ENCODE data around the gene CARF.
"Not testable (repeated sequence)": the region's sequence is repeated elsewhere in the genome, so short reads cannot be mapped to it uniquely, and the experiment has no call there.

Gene CARF

GRCh38 chr2:202934456-202934855 lies 22.4 kb downstream of the CARF start:
- no peak for DNase-seq

GRCh38 chr2:202938960-202939359 lies 26.9 kb downstream of the CARF start:
- DNase-seq, result no peak

- no peak for DNase-seq
Observed at GRCh38 chr2:202941771-202942170, 29.7 kb downstream of the CARF start.

- DNase-seq, result no peak
Observed at GRCh38 chr2:202944408-202944807, 32.3 kb downstream of the CARF start.

DNA sequence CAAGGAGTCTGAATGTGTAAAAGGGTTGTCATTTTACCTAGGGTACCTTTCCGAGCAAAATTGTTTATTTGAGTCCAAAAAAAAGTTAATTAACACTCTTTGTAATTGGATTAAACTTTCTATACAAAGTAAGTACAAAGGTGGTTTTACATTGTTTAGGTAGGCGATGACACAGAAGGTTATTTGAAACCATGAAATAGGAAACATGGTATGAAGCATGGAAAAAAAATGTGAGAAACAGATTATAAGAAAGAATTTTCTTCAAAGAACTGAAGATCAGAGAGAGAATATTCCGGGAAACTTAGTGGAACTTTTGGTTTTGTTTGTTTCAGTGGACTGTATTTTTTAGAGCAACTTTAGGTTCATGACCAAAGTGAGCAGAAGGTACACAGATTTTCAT lies 32.7 kb downstream of the CARF start:
- DNase-seq, result no peak

DNA sequence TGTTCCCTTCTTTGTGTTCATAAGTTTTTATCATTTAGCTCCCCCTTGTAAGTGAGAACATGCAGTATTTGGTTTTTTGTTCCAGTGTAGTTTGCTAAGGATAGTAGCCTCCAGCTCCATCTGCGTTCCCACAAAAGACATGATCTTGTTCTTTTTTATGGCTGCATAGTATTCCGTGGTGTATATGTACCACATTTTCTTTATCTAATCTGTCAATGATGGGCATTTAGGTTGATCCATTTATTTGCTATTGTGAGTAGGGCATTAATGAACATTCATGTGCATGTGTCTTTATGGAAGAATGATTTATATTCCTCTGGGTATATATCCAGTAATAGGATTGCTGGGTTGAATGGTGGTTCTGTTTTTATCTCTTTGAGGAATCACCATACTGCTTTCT lies 33.4 kb downstream of the CARF start:
- DNase-seq, result no peak

DNA sequence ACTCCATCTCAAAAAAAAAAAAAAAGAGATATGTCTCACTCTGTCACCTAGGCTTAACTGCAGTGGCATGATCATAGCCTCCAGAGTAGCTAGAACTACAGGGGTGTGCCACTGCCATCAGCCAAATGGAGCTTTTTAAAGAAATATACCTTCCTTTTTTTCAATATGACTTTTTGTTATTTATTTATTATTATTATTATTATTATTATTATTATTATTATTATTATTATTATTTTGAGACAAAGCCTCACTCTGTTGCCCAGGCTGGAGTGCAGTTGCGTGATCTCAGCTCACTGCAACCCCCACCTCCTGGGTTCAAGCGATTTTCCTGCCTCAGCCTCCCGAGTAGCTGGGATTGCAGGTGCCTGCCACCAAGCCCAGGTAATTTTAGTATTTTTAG lies 37.3 kb downstream of the CARF start:
- not testable (repeated sequence) for DNase-seq

- DNase-seq, result no peak
Observed at GRCh38 chr2:202950592-202950991, 38.5 kb downstream of the CARF start.

DNA sequence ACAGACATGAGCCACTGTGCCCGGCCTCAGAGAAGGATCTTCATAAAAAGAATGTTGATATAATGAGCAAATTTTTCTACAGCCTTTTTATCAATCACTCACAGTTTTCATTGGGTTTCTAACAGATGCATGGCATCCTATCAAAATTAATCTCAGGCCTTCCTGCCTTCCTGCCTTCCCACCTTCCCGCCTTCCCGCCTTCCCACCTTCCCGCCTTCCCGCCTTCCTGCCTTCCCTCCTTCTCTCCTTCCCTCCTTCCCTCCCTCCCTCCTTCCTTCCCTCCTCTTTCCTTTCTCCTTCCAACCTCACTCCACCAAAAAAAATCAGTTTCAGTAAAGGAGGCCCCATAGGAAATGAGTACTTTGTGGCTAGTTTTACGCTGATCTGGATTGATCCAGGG lies 48.4 kb downstream of the CARF start:
- no peak for DNase-seq

DNA sequence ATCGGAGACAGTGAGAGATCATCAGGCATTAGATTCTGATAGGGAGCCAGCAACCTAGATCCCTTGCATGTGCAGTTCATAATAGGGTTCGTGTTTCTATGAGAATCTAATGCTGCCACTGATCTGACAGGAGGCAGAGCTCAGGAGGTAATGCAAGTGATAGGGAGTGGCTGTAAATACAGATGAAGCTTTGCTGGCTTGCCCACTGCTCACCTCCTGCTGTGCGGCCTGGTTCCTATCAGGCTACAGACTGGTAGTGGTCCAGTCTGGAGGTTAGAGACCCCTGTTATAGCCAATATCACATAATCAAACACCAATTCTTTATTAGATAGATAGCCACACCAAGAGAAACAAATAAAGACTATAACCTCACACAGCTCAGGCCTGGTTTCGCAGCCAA lies 51.6 kb downstream of the CARF start:
- no peak for DNase-seq

DNA sequence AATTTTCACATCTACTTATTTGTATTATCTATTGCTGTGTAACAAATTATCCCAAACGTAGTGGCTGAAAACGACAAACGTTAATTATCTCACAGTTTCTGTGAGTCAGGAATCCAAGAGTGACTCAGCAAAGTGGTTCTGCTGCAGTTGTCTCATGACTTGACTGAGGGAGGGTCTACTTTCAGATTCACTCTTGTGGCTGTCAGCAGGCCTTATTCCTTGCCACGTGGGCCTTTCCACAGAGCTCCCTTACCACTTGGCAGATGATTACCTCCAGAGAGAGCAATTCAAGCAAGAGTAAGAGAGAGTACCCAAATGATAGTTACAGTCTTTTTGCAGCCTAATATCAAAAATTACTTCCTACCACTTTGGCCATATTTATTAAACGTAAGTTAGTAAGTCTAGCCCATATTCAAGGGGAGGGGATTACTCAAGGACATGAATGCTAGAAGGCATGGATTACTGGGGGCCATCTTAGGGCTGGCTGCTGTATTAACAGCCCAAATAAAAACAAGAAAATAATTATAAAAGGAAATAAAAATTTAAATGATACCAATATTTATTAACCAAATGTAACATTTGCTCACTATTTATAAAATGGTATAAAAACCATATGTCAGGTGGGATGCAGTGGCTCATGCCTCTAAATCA lies 53.9 kb downstream of the CARF start:
- DNase-seq, result no peak

DNA sequence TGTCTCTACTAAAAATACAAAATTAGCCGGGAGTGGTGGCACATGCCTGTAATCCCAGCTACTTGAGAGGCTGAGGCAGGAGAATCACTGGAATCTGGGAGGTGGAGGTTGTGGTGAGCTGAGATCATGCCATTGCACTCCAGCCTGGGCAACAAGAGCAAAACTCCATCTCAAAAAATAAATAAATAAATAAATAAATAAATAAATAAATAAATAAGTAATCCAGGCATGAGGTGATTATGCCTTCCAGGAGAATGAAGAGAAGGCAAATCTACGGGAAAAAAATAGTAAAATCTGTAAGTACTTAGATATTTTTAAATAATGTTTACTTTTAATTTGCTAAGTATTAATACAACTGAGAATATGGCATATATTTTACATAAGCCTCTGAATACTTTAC lies 57.3 kb downstream of the CARF start:
- DNase-seq, result not testable (repeated sequence)

- DNase-seq, result no peak
Observed at GRCh38 chr2:202976809-202977208, 64.7 kb downstream of the CARF start.

DNA sequence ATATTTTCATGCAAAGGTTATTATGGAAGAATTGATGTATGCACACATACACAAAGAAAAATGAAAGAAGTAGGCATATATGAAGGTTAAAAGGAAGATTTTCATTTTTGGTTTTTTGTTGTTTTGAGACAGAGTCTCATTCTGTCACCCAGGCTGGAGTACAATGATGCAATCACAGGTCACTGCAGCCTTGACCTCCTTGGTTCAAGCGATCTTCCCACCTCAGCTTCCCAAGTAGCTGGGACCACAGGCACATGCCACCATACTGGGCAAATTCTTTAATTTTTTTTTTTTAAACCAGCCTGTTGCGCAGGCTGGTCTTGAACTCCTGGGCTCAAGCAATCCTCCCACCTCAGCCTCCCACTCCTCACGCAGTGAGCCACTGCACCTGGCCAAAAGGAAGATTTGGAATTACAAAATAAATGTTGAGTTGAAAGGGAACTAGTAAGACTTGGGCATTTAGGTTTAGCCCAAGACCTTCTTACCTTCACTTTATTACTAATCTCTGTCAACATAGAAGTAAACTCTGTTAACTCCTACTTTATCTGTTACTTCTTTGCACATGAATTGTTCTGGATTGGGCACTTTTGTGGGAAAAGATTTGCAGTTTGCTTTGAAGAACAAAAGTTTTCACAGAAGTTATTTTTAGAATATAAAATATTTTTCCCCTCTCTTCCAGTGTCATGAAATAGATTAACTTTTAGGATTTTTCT lies 70.9 kb downstream of the CARF start:
- DNase-seq, result no peak

GRCh38 chr2:202989749-202990148 lies 77.7 kb downstream of the CARF start:
- no peak for DNase-seq

GRCh38 chr2:202990501-202990900 lies 78.4 kb downstream of the CARF start:
- DNase-seq, result no peak

GRCh38 chr2:202997113-202997512 lies 85.0 kb downstream of the CARF start:
- DNase-seq, result not testable (repeated sequence)

GRCh38 chr2:203002054-203002821 lies 90.2 kb downstream of the CARF start:
- DNase-seq, result no peak

GRCh38 chr2:203003716-203004115 lies 91.6 kb downstream of the CARF start:
- no peak for DNase-seq

DNA sequence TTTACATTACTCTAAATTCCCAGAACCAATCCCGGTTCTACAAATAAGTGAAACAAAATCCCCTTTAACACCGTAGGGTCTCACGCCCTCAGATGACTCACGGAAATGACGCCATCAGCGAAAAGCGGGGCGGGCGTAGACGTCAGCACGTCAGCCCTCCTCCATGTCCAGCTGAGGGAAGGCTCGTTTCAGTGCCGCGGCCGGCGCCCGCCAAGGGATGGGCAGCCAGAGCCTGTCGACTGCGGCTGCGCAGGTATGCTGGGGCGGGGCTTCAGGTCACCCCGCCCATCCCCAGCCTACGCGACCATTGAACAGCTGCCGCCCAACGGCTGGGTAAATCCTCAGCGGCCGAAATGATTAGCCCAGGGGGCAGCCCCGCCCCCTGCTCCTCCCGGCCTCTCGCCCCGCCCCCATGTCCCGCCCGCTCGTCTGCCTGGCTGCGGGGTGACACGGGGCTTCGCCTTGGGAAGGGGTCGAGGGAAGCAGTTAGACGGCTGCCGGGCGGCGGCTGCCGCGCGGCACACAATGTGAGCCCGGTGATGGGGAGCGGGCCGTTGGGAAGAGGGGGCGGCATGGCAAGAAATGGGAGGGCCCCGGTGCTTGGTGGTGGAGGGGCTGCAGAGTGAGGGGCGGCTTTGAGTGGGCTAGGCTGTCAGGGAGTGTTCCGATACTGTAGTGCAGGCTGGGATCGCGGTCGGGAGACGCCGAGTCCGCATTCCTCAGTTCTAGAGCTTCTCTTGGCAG lies 102.6 kb downstream of the CARF start, which contains the start of gene NBEAL1:
Gene NBEAL1, plus strand, starts transcription at position 420 of the 744 bp plus-strand sequence. CDS start 1,510 bp downstream, outside the sequence.
- peak; percentile 94 for DNase-seq

- no peak for DNase-seq
Observed at GRCh38 chr2:203016716-203017115, 104.6 kb downstream of the CARF start.

GRCh38 chr2:203018181-203018580 lies 106.1 kb downstream of the CARF start:
- DNase-seq, result no peak

DNA sequence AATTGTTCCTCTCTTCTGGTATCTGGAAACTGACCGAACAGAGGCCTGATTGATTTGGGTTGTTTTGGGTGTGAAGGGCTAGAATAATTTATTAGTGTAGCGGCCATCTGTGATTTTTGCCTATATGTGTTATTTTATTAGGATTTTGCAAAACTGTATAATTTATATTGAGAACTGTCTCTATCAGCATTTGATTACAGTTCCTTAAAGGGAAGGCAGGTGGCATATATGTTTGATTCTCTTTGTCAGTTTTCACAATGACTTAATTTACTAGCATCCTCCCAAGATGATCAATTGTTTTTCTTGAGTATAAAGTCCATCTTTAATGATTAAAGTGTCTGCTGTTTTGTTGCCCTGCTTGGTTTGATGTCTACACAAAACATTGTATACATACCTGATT lies 107.1 kb downstream of the CARF start:
- DNase-seq, result no peak
